SK-N-SH (cell line): ENCODE results near the gene FOXK1. TPM values are rescaled to one million over a fixed set of nuclear protein-coding genes. Genes with fewer than 3 reads are reported as not detected.

Experiments
- CTCF ChIA-PET: fragments of 300-600, 350-600 bp; formaldehyde crosslinking; extraction: SDS; loops from one replicate; lab custom pipeline; 2021; lab: Yijun Ruan, JAX
- POLR2A ChIA-PET: fragments of 350-600 bp; sonication (Branson Sonifier 250); formaldehyde crosslinking; extraction: SDS; loops from one replicate; lab custom pipeline; 2020; ENCODE audit warnings: antibody characterized with exemption, inconsistent platforms; lab: Yijun Ruan, JAX
- DNase-seq: peaks from one replicate; pipeline ENCODE4 v3.0.0; 2012
- H2AFZ ChIP-seq: fragments of 200-600 bp; sonication (generic); 2 replicates; pipeline ENCODE4 v1.8.1; 2016; ENCODE audit warnings: antibody characterized with exemption, mild to moderate bottlenecking, low read depth
- H3F3A ChIP-seq: fragments of 200-600 bp; sonication (generic); replicated peaks from 2 replicates; pipeline ENCODE3; 2016; ENCODE audit warnings: antibody characterized with exemption, mild to moderate bottlenecking; ENCODE audit not compliant: insufficient read depth
- H3K27ac ChIP-seq, 2 experiments: fragments of 200-500 bp in 1 of 2; fragments of 200-600 bp in 1 of 2; sonication (Bioruptor generic) in 1 of 2; sonication (generic), shearing (Covaris generic) in 1 of 2; 2 replicates each; pipeline versions ENCODE4 v1.5.1 to v1.6.1; 2014 to 2016; ENCODE audit warnings: low read depth in 2 of 2, inconsistent platforms in 1 of 2, low read length in 1 of 2, mild to moderate bottlenecking in 1 of 2, mixed read lengths in 1 of 2
- H3K27me3 ChIP-seq: fragments of 200-600 bp; sonication (generic), shearing (Covaris generic); 2 replicates; pipeline ENCODE4 v1.6.1; 2016; ENCODE audit warnings: mixed run types; ENCODE audit not compliant: insufficient read depth
- H3K36me3 ChIP-seq, 2 experiments: fragments of 200-500 bp in 1 of 2; fragments of 200-600 bp in 1 of 2; sonication (Bioruptor generic) in 1 of 2; sonication (generic) in 1 of 2; replicated peaks in 1 of 2; 2 replicates each; pipeline versions ENCODE3 to v1.5.1; 2014 to 2016; ENCODE audit warnings: low read length in 1 of 2, mild to moderate bottlenecking in 1 of 2; ENCODE audit not compliant: insufficient read depth in 2 of 2, control insufficient read depth in 1 of 2
- H3K4me1 ChIP-seq, 2 experiments: fragments of 200-500 bp in 1 of 2; fragments of 200-600 bp in 1 of 2; sonication (Bioruptor generic) in 1 of 2; sonication (generic), shearing (Covaris generic) in 1 of 2; 2 replicates each; pipeline versions ENCODE4 v1.5.1 to v1.6.1; 2014 to 2016; ENCODE audit warnings: low read depth in 1 of 2, low read length in 1 of 2, mixed run types in 1 of 2; ENCODE audit not compliant: insufficient read depth in 2 of 2, control insufficient read depth in 1 of 2
- H3K4me2 ChIP-seq: fragments of 200-600 bp; sonication (generic), shearing (Covaris generic); 2 replicates; pipeline ENCODE4 v1.6.1; 2017; ENCODE audit warnings: mixed run types
- H3K4me3 ChIP-seq, 2 experiments: fragments of 200-500 bp in 1 of 2; fragments of 200-600 bp in 1 of 2; sonication (Bioruptor generic) in 1 of 2; sonication (generic), shearing (Covaris generic) in 1 of 2; 2 replicates each; pipeline versions ENCODE4 v1.5.1 to v1.8.1; 2014 to 2016; ENCODE audit warnings: low read depth in 2 of 2, inconsistent platforms in 1 of 2, low read length in 1 of 2, mild to moderate bottlenecking in 1 of 2, mixed read lengths in 1 of 2, moderate library complexity in 1 of 2
- H3K79me2 ChIP-seq: fragments of 200-600 bp; sonication (generic); 2 replicates; pipeline ENCODE4 v1.8.1; 2017; ENCODE audit warnings: mild to moderate bottlenecking; ENCODE audit not compliant: insufficient read depth
- H3K9ac ChIP-seq: fragments of 200-600 bp; sonication (generic); 2 replicates; pipeline ENCODE4 v1.6.1; 2017; ENCODE audit warnings: mixed run types
- H3K9me2 ChIP-seq: fragments of 200-600 bp; sonication (generic); 2 replicates; pipeline ENCODE4 v1.6.1; 2017; ENCODE audit warnings: mixed run types
- H3K9me3 ChIP-seq: fragments of 200-600 bp; sonication (generic); 2 replicates; pipeline ENCODE4 v1.6.1; 2017; ENCODE audit warnings: mixed run types, mild to moderate bottlenecking, moderate library complexity
- H4K20me1 ChIP-seq: fragments of 200-600 bp; sonication (generic); 2 replicates; pipeline ENCODE4 v1.6.1; 2017; ENCODE audit warnings: mild to moderate bottlenecking, mixed run types; ENCODE audit not compliant: insufficient read depth
- CHD2 ChIP-seq: fragments of 150-350 bp; IDR thresholded peaks from 2 replicates; pipeline ENCODE4 v1.6.1; 2018; ENCODE audit warnings: low read length; ENCODE audit not compliant: partially characterized antibody
- CTCF ChIP-seq: fragments of 200-600 bp; sonication (generic); IDR thresholded peaks from 2 replicates; pipeline ENCODE4 v1.6.1; 2017; ENCODE audit warnings: antibody characterized with exemption, mild to moderate bottlenecking, moderate library complexity
- EP300 ChIP-seq, 2 experiments: IDR thresholded peaks; 2 replicates each; pipeline versions ENCODE4 v1.4.0 to v1.6.1; 2012; ENCODE audit warnings: borderline replicate concordance in 1 of 2, low read depth in 1 of 2, low read length in 1 of 2
- MXI1 ChIP-seq: IDR thresholded peaks from 2 replicates; pipeline ENCODE4 v1.6.1; 2012; ENCODE audit warnings: mild to moderate bottlenecking, low read depth, low read length, improper control_type of control experiment
- NRF1 ChIP-seq: IDR thresholded peaks from 2 replicates; pipeline ENCODE4 v1.6.1; 2012; ENCODE audit warnings: low read depth, mild to moderate bottlenecking, low read length
- POLR2AphosphoS5 ChIP-seq: IDR thresholded peaks from 2 replicates; pipeline ENCODE4 v1.6.1; 2012; ENCODE audit warnings: low read depth, low read length
- RAD21 ChIP-seq: IDR thresholded peaks from 2 replicates; pipeline ENCODE4 v1.6.1; 2012; ENCODE audit warnings: mild to moderate bottlenecking, low read length
- RCOR1 ChIP-seq: fragments of 150-350 bp; IDR thresholded peaks from 2 replicates; pipeline ENCODE4 v1.6.1; 2017; ENCODE audit warnings: antibody characterized with exemption, low read length
- REST ChIP-seq: IDR thresholded peaks from 2 replicates; pipeline ENCODE4 v1.6.1; 2012; ENCODE audit warnings: mild to moderate bottlenecking, low read depth, low read length, moderate library complexity
- RFX5 ChIP-seq: IDR thresholded peaks from 2 replicates; pipeline ENCODE4 v1.6.1; 2012; ENCODE audit warnings: mild to moderate bottlenecking, improper control_type of control experiment, low read length
- RXRA ChIP-seq: IDR thresholded peaks from 2 replicates; pipeline ENCODE4 v1.4.0; 2012; ENCODE audit warnings: low read depth, mild to moderate bottlenecking, borderline replicate concordance
- TEAD4 ChIP-seq: IDR thresholded peaks from 2 replicates; pipeline ENCODE4 v1.4.0; 2012; ENCODE audit warnings: mild to moderate bottlenecking, borderline replicate concordance; ENCODE audit not compliant: insufficient read depth
- USF1 ChIP-seq: IDR thresholded peaks from 2 replicates; pipeline ENCODE4 v1.4.0; 2012; ENCODE audit warnings: low read depth, borderline replicate concordance
- YY1 ChIP-seq: IDR thresholded peaks from 2 replicates; pipeline ENCODE4 v1.4.0; 2012; ENCODE audit warnings: low read depth, mild to moderate bottlenecking
- WGBS: methylation state at CpG from one replicate; pipeline ENCODE4 v1.1.6; 2017; ENCODE audit warnings: low lambda C conversion rate; 5-methylcytosine and 5-hydroxymethylcytosine counted together
- polyA plus RNA-seq, 3 experiments: library from polyadenylated mRNA; depleted of rRNA; stranded (reverse); fragments of >200 nt; gene quantifications; 2 replicates each; pipeline ENCODE4 v1.2.3, GENCODE V29; 2012

FOXK1 gene
- polyA plus RNA-seq, 1 of the 3 experiments (the other 2 are of a cell fraction), result 4.7 TPM

- Histone ChIP-seq H3K79me2 (peaks cover 59% of the 10 kb centered on the region), H3K4me2 (no peak overlapping the region), H3K4me1 (peaks cover 0 to 21% of the 10 kb centered on the region in 2 experiments; a peak in 3 of 4 replicates), H4K20me1 (peaks cover 18% of the 10 kb centered on the region), H3K27ac (no peak overlapping the region), H3K27me3 (no peaks in the 10 kb centered on the region), H3K9ac (no peak overlapping the region), H3F3A (peaks cover 5% of the 10 kb centered on the region), H3K9me3 (no peaks in the 10 kb centered on the region), H3K36me3 (peaks cover 18 to 32% of the 10 kb centered on the region in 2 experiments), H3K9me2 (no peaks in the 10 kb centered on the region), H2AFZ (no peak overlapping the region), H3K4me3 (no peak overlapping the region)
- POLR2A ChIA-PET, result no interaction called here
- DNase-seq, result no peak
- TF ChIP-seq REST, result no peak
- TF ChIP-seq RAD21, result no peak
- no peak for TF ChIP-seq CHD2
- no peak for TF ChIP-seq USF1
- TF ChIP-seq EP300 (IDR thresholded peaks at IDR 0.05; ENCODE audit: borderline replicate concordance in 1 of 2, low read depth in 1 of 2, low read length in 1 of 2), result no peak
- CTCF ChIA-PET, result interaction anchor here (1.5 kb wide), 1 partner anchor 12 kb away, joined by 3 read pairs; no protein-coding TSS in a partner anchor
- WGBS, result 94% methylated on average over 8 of the region's 14 CpGs
Measured at GRCh38 chr7:4749363-4749762, 67.3 kb downstream of the FOXK1 start.

- CTCF ChIA-PET, result no interaction called here
- Histone ChIP-seq H3K9me3 (no peaks in the 10 kb centered on the region), H3K79me2 (peaks cover 59% of the 10 kb centered on the region), H3K4me3 (no peak overlapping the region), H3K4me2 (no peak overlapping the region), H3K9ac (no peak overlapping the region), H4K20me1 (peaks cover 19% of the 10 kb centered on the region), H3F3A (peaks cover 5% of the 10 kb centered on the region), H2AFZ (no peak overlapping the region), H3K27ac (no peak overlapping the region), H3K4me1 (peaks cover 0 to 16% of the 10 kb centered on the region in 2 experiments; a peak in 3 of 4 replicates)
- WGBS, result 97% methylated on average over 14 of the region's 15 CpGs
- POLR2A ChIA-PET, result no interaction called here
- TF ChIP-seq USF1 (no peak), RFX5 (no peak), NRF1 (no peak), YY1 (no peak), CTCF (no peak), REST (no peak), RCOR1 (no peak), RXRA (no peak), EP300 (IDR thresholded peaks at IDR 0.05; ENCODE audit: borderline replicate concordance in 1 of 2, low read depth in 1 of 2, low read length in 1 of 2) (no peak), MXI1 (no peak), POLR2AphosphoS5 (no peak), TEAD4 (no peak)
- TF ChIP-seq, all 33 proteins: peak for 0
- no peaks in the 10 kb centered on the region for H3K9me2 ChIP-seq
- DNase-seq, result no peak
- H3K36me3 ChIP-seq, result peaks cover 22 to 32% of the 10 kb centered on the region in 2 experiments
- no peaks in the 10 kb centered on the region for H3K27me3 ChIP-seq
Measured at GRCh38 chr7:4749798-4750197, 67.7 kb downstream of the FOXK1 start.
